ENCODE measurements around the gene SELENOM. TPM values are rescaled to one million over a fixed set of nuclear protein-coding genes. Genes with fewer than 3 reads are reported as not detected.

The SELENOM gene
- total RNA-seq, 1 donor from 2014 or later = 86.8 TPM

DNA sequence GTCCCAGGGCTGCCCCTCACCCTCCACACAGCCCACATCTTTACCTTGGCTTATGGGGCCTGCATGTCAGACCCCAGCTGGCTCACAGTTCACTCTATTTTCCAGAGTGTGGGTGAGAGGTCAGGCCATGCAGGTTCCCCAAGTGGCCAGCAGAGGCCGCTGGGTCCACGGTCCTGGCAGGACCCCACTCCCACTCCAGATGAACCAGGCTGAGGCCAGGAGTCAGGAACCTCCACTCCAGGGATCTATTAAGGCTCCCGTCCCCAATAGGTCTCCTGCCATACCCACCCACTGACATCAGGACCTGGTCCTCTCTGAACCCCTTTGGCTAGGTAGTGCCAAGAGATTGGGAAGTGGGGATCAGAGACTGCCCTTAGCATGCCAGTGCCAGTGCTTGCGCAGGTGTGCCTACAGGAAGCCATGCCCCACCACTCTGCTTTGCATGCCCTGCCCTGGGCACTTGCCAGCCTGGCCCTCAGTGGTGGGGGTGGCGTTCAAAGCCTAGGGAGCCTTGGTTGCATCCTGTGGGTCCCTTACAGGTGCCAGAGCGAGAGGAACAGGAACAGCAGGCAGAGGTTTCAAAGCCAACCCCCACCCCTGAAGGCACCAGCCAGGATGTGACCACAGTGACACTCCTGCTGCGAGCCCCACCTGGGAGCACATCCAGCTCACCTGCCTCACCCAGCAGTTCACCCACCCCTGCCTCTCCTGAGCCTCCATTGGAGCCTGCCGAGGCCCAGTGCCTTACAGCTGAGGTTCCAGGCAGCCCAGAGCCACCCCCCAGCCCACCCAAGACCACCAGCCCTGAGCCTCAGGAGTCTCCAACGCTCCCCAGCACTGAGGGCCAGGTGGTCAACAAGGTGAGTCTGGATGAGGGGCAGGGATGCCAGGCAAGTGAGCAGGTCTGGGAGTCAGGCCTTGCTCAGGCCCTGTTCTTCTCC lies 17.9 kb downstream of the SELENOM start:
- ATAC-seq (peak; percentile 21 to 22), DNase-seq (no peak)
- Histone ChIP-seq H3K27me3 (ENCODE audit: low read depth) (no peaks in the 10 kb centered on the region), H3K4me1 (peaks cover 23% of the 10 kb centered on the region), H3K36me3 (peaks cover 68% of the 10 kb centered on the region), H3K9me3 (no peaks in the 10 kb centered on the region), H3K4me3 (no peak overlapping the region), H3K27ac (peak overlapping the region; percentile 53)
- TF ChIP-seq, protein P1, sequence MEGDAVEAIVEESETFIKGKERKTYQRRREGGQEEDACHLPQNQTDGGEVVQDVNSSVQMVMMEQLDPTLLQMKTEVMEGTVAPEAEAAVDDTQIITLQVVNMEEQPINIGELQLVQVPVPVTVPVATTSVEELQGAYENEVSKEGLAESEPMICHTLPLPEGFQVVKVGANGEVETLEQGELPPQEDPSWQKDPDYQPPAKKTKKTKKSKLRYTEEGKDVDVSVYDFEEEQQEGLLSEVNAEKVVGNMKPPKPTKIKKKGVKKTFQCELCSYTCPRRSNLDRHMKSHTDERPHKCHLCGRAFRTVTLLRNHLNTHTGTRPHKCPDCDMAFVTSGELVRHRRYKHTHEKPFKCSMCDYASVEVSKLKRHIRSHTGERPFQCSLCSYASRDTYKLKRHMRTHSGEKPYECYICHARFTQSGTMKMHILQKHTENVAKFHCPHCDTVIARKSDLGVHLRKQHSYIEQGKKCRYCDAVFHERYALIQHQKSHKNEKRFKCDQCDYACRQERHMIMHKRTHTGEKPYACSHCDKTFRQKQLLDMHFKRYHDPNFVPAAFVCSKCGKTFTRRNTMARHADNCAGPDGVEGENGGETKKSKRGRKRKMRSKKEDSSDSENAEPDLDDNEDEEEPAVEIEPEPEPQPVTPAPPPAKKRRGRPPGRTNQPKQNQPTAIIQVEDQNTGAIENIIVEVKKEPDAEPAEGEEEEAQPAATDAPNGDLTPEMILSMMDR (IDR thresholded peaks at IDR 0.05) = peak; percentile 77
- intact Hi-C loops (cut with DNase I) = loop anchor here (10.0 kb wide), 1 partner anchor 145 kb away; no protein-coding TSS in a partner anchor

DNA sequence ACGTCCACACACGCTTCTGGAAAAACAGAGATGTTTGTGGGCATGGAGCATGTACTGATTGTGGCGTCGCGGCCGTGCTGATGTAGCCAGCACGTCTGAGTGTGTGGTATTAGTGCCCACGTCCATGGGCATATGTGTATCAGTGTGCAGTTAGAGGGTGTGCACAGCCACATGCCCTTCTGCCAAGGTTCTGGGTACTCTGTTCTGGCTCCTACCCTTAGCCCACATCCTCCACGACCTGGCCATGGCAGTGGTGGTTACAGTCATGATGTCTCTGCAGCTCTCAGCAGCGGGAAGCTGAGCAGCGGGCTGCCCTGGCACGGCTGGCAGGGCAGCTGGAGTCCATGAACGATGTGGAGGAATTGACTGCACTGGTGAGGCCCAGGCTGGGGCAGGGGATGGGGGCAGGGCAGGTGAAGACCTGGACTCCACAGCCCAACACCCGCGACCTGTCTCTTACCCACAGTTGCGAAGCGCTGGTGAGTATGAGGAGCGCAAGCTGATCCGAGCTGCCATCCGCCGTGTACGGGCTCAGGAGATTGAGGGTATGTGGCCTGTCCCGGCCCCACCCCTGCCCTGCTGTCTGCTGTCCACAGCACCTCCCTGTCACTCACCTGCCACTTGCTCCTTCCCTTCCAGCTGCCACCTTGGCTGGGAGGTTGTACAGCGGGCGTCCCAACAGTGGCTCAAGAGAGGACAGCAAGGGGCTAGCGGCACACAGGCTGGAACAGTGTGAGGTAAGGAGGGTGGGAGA lies 19.0 kb downstream of the SELENOM start:
- no peaks in the 10 kb centered on the region for H3K27me3 ChIP-seq (ENCODE audit: low read depth)
- no peak overlapping the region for H3K4me3 ChIP-seq
- intact Hi-C loops (cut with DNase I) = loop anchor here (10.0 kb wide), 1 partner anchor 144 kb away; no protein-coding TSS in a partner anchor
- H3K4me1 ChIP-seq = peaks cover 33% of the 10 kb centered on the region
- DNase-seq (no peak), ATAC-seq (no peak)
- no peaks in the 10 kb centered on the region for H3K9me3 ChIP-seq
- TF ChIP-seq, protein P1 (IDR thresholded peaks at IDR 0.05) = no peak
- H3K36me3 ChIP-seq = peaks cover 58% of the 10 kb centered on the region
- H3K27ac ChIP-seq = peak overlapping the region; percentile 53

DNA sequence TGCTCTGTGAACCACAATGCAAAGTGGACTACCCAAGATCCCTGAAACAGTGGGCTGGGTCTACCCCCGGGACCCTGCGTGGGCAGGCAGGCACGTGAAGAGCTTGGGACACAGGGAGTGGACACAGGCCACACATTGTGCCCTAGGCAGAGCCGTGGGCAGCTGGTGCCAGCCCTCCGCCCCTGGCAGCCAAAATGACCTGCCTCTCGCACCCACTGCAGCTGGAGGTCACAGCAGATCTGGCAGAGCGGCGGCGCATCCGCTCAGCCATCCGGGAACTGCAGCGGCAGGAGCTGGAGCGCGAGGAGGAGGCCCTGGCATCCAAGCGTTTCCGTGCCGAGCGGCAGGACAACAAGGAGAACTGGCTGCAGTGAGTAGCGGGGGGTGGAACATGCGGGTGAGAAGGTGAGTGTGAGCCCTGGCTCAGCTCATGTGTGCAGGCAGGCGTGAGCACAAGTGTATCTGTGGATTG lies 19.6 kb downstream of the SELENOM start:
- H3K27ac ChIP-seq = no peak overlapping the region
- H3K9me3 ChIP-seq = no peaks in the 10 kb centered on the region
- DNase-seq = no peak
- intact Hi-C loops (cut with DNase I) = loop anchor here (10.0 kb wide), 1 partner anchor 143 kb away; no protein-coding TSS in a partner anchor
- H3K27me3 ChIP-seq (ENCODE audit: low read depth) = no peaks in the 10 kb centered on the region
- peaks cover 52% of the 10 kb centered on the region for H3K36me3 ChIP-seq
- H3K4me1 ChIP-seq = peaks cover 39% of the 10 kb centered on the region
- ATAC-seq = no peak
- no peak overlapping the region for H3K4me3 ChIP-seq
- TF ChIP-seq, protein P1 (IDR thresholded peaks at IDR 0.05) = no peak

DNA sequence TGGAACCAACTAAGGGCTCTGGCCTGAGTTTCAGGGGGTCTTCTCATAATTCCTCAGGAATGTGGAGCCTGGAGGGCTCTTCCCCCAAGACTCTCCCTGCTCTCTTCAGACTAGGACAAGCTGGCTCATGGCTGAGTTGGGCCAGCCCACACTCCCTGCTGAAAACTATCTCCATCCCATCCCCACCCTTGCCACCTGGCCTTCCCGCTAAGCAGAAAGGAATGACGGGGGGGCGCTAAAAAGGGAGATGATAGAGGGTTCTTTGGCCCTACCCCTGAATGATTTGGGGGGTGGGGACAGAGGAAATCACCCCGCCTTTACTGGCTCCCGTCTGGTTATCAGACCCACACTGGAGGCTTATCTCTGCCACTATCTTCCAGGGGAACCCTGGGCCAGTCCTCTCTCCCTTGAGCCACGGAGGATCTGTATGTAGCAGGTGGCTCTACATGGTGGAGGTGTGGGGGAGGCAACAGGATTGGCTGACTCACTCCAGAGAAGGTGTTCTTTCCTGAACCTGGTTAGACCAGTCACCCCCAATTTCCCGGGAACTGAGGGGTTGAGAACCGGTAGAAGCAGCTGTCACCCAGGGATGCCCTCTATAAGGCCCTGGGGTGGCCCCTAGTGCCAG lies 20.6 kb downstream of the SELENOM start:
- Histone ChIP-seq H3K36me3 (peaks cover 42% of the 10 kb centered on the region), H3K27ac (no peak overlapping the region), H3K4me1 (peaks cover 49% of the 10 kb centered on the region), H3K4me3 (no peak overlapping the region), H3K9me3 (no peaks in the 10 kb centered on the region), H3K27me3 (ENCODE audit: low read depth) (no peaks in the 10 kb centered on the region)
- TF ChIP-seq, protein P1 (IDR thresholded peaks at IDR 0.05) = no peak
- ATAC-seq (no peak), DNase-seq (no peak)
- intact Hi-C loops (cut with DNase I) = loop anchor here (10.0 kb wide), 1 partner anchor 142 kb away; no protein-coding TSS in a partner anchor

DNA sequence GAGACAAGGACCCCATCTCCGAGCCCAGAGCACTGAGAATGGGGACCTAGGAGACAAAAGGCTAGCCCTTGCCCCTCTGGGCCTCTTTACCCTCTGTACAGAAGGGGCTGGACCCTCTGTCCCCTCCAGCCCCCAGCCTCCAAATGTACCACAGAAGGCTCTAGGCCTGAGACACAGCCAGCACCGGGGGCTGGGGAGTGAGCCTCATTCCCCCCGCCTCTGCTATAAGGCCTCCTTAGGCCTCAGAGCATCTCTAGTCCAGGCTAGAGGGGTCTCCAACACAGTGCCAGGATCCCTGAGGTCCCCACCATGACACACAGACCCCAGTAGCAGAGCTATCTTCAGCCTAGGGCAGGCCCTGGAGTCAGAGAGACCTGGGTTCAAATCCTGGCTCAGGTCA lies 21.4 kb downstream of the SELENOM start:
- Histone ChIP-seq H3K4me1 (peaks cover 54% of the 10 kb centered on the region), H3K27me3 (ENCODE audit: low read depth) (no peaks in the 10 kb centered on the region), H3K27ac (peak overlapping the region; percentile 98), H3K9me3 (no peaks in the 10 kb centered on the region), H3K36me3 (peaks cover 33% of the 10 kb centered on the region), H3K4me3 (peak overlapping the region; percentile 96)
- intact Hi-C loops (cut with DNase I) = loop anchor here (10.0 kb wide), 1 partner anchor 141 kb away; no protein-coding TSS in a partner anchor
- no peak for ATAC-seq
- DNase-seq = no peak
- TF ChIP-seq, protein P1 (IDR thresholded peaks at IDR 0.05) = no peak
